Stimulated activated CD8-positive, alpha-beta memory T cell treated with anti-CD3 and anti-CD28 coated beads, Interleukin-15, amount 100 ng/mL, for 4 hours (primary cell): Measurements from ENCODE around the gene VTI1A.
"Not testable (repeated sequence)": the region's sequence is repeated elsewhere in the genome, so short reads cannot be mapped to it uniquely, and the experiment has no call there.

Experiments
- DNase-seq, 2 donors: peaks; one replicate each; pipeline ENCODE4 v3.0.0-alpha.2; 2020; ENCODE audit warnings: low read depth in 2 of 2

The VTI1A gene

DNA sequence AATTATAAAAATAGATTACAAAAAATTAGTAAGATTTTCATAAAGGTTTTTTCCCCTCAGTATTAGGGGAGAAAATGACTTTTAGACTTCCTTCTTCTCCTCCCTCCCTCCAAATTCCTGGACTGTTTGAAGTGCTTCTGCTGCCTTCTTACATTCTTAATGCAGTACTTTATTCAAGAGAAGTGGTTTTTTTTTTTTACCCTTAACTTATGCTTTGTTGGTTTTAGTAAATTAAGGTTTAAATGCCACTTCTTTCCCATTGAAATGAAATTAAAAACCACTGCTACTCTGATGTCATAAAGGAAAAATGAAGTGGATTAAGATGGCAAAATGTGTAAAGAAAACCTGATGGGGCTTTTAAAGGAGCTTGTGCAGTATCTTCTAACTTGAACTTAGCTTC is 140.7 kb downstream of the VTI1A start:
- no peak for DNase-seq

DNA sequence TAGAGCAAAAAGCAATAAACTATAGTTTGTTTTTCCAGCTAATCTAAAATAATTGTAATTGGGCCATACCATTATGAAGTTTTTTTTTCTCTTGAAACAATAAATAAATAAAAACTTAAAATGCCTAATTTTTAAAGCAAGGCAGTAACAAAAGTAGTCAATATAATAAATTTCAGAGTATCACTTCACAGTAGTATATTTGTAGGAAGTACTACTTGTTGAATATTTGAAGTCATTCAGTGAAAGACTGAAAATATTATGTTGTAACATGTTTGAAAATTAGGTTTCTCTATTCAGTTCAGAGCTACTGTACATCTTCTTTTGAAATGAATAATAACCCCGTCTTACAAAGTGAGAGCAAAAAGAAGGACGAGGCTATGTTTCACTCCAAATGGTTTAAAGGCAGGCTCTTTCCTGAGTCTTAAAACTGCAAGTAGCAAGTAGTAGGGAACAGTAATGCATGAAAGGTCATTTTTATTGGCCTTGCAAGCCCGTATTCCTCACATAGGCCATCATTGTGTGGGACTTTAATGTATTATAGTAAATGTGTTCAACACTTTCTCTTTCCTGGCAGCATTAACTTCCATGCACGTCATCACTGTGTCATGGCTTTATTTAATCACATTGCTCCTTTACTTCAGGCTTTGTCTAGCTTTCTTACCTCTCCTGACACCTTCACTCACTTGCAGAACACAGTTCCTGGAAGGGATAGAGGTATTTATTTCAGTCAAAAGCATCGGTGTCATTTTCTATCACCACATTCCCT is 141.4 kb downstream of the VTI1A start:
- no peak for DNase-seq

DNA sequence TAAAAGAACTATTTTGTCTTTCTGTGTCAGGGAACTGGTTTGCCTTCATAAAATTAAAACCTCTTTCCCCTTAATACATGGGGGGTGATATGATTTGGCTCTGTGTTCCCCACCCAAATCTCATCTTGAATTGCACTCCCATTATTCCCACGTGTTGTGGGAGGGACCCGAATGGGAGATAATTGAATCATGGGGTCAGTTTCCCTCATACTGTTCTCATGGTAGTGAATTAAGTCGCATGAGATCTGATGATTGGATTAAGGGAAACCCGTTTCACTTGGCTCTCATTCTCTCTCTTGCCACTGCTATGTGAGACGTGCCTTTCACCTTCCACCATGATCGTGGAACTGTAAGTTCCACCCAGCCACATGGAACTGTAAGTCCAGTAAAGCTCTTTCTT is 142.1 kb downstream of the VTI1A start:
- no peak for DNase-seq

DNA sequence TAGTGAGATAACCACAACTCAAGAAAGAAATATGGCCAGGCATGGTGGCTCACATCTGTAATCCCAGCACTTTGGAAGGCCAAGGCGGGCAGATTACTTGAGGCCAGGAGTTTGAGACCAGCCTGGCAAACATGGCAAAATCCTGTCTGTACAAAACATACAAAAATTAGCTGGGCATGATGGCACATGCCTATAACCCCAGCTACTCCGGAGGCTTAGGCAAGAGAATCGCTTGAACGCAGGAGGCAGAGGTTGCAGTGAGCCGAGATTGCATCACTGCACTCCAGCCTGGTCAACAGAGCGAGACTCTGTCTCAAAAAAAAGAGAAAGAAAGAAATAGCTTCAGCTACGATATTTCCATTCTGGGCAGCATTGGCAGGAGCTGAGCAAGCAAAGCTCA is 143.8 kb downstream of the VTI1A start:
- DNase-seq = not testable (repeated sequence)

DNA sequence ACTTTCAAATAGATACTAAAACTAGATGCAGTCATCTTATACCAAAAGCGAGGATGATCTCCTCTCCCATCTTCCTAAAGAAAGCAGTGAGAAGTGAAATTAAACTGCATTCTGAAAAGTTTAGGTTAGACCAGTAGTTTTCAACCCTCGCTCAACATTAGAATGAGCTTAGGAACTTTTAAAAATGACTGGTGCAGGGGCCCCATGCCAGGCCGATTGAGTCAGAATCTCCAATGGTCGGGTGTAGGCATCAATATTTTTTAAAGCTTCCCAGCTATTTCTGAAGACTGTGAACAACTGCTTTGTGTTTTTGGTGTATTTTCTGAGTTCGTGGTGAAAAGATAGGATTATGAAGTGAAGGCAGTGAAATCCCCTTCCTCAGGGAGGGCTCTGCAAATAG is 146.0 kb downstream of the VTI1A start:
- no peak for DNase-seq

DNA sequence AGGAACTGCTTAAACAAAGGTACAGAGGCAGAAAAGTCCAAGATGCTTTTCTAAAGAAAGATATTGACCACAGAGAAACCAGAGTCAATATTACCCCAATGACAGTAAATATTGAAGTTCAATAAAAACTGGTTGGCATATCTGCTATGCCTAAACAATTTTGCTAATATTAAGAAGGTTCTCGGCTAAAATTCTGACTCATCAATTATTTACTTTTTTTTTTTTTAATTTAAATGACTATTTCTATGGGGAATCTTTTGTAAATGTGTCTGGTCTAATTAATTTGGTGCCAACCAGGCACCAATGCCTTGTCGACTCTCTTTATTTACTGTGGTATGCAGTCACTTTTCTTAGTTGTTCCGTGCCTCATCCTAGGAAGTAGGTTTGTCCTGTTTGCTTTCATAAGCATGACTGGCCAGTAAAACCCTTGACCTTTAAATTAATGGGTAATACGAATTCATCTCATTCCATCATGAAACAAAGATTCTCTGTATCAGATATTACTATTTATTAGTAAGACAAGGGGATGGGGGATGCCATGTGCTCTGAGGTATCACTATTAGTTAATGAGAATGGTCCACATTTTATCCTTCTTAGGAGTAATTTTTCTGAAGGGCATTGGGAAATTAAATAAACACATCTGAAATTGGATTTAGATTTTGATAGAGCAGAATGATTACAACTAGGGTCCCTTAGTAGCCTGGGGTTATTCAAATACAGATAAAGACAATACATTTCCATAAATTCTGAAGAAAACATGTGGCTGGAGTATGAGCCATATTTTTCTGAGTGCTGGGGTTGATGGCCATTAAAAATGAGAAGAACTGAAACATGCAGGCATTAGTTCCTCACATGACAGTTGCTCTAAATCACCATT is 154.4 kb downstream of the VTI1A start:
- DNase-seq = no peak

DNA sequence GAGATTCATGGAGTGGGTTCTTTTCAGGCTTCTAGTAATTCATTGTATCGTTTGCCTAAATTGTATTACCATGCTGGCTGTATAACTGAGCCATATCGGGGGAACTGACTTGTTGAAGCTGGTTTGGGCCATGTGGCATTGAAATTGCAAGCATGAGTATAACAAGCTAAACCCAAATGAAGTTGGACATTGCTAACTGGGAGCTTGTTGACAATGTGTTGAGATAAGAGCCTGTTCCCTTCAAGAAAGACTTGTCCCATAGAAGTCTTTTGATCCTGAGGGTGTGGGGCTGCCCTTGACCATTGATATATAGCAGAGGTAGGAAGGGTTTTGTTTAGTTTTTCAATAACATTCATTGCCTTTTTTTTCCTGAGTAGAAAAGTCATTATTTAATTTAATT is 156.0 kb downstream of the VTI1A start:
- DNase-seq = no peak

DNA sequence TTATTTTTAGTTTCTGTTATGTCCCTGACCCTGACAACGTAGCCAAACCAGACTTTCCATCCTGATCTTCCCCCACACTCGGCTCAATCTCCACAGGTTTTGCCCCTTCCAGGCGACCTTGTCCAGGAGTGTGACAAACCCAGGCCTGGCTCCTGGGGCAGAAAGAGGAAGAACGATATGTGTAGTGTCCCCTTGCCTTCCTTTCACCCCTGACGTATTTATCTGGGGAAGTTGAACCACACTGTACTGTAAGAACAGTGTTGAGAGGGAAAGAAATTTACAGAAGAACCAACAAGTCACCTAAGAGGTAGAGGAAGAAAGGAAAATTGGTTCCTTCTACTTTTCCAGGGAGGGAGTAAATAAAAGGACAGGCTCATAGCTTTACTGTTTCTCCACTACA is 158.0 kb downstream of the VTI1A start:
- no peak for DNase-seq

DNA sequence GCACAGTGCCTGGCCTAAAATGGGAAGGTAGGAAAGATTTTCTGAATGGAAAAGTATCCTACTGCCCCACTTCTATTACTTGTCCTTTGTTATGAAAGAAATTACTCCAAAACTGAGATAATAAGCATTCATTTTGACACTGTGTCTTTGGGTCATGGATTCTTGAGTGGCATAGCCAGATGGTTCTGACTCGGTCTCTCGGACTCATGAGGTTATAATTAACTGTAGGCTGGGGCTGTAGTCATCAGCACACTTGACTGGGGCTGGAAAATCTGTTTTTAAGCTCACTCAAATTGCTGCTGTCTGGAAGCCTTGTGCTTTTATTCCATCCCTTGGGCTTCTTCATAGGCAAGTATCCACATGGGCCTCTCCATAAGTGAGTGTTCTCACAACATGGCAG is 160.5 kb downstream of the VTI1A start:
- DNase-seq = no peak

DNA sequence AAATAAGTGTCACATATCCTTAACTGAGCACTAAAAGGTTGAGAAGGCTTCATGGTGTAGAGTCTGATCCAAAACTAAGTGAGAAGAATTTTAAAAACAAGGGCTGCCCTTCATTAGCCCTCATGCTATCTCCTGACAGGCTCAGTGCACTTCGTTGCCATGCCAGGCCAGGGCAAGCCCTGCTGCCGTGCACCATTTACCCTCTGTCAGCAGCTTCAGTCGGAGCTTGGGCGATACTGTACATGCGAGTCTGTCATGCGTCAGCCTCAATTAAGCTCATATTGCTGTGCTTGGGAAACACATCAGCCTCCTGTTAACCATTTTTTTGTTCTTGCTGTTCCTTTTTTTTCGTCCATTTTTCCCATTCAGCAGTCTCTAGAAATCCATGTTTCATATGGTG is 166.6 kb downstream of the VTI1A start:
- DNase-seq = no peak

DNA sequence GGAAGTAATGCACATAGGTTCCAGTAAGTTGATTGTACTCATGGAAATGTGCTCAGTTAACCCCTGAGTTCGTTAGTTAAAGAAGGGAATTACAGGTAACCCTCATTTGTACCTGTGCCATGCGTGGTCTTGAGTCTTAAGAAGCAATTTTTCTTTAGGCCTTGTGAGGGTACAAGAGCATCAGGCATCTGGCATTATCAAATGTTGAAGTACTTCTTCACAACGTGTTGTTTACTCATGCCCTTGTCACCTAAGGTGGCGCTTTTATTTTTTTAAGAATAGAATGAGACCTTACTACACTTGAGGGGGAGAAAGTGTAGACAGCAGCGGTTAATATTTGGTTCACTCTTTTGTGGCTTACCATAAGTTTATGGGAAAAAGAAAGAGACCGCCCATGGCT is 167.1 kb downstream of the VTI1A start:
- no peak for DNase-seq

DNA sequence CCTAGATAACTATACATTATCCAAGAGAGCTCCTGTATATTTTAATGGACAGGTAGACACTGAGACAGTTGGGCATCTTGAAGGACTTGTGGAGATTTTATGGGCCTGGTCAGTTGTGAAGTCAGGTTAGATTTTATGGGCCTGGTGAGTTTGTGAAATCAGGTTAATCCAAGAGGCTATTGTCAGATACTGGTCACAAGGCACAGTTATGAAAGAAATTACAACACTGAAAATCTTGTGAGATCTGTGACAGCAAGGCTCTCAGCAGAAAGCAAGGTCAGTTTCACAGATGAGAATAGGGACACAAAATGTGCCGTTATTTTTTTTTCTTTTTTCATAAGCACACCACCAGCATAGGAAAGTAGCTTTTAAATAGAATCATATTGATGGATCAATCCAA is 167.6 kb downstream of the VTI1A start:
- no peak for DNase-seq

DNA sequence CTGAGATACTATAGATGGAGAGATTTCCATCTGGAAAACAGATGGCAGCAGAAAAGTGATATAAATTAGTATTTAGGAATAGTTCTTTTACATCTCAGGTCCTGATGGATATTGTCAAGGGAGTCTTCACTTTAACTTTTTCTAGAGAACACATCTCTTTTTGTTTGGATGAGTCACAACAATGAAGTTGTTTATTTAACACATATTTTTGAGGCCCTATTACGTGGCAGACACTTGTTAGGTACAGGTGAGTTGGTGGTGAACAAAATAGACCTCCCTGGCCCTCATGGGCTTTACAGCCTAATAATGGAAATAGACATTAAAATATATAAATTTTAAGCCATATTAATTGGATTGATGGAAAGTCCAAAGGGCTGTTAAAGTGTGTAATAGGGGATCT is 168.3 kb downstream of the VTI1A start:
- no peak for DNase-seq

DNA sequence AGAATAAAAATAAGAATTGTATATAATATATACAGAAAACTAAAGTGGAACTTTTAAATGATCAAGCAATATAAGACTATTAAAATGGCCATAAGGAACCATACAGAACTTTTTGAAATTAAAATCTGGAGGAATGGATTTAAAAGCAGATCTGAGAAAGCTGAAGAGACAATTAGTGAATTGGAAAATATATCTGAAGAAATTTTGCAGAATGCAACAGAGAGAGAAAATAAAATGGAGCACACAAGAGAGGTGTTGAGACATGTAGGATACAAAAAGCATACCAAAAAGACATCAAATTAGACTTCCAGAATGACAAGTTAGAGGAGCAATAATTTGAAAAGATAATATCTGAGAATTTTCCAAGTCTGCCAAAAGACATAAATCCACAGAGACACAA is 169.6 kb downstream of the VTI1A start:
- no peak for DNase-seq

DNA sequence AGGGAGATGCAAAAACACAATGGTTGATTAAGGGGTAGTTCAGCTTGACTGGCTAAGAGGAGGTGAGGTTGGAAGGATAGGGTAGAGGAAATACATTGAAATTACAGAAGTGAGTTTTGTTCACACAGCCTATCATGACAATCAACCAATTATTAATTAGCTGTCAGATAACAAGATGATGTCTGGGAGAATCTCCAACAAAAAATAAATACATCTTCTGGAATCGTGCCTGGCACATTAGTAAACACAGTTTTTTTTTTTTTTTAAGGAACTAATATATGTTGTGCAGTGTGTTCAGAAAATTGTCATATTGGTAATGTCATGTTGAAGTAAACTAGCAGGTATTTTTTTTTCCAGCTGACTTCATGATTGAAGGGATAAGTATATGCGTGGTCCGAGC is 171.8 kb downstream of the VTI1A start:
- DNase-seq = no peak

DNA sequence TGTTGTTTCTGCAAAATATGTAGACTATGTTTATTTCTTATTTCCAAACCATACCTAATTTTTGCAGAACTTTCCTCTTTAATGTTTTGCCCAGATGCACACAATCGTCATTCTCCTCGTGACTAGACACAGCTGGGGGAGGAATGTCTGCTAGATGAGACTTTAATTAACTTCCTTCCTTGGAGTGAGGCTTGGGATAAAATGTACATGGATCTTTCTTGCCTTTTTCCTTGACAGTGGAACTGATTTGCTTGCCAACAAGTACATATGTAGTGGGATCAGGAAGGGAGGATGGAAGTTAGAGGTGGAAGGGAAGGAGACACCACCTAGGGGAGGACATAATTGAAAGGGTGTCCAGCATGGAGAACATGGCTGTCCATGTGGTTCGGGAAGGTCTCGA is 172.5 kb downstream of the VTI1A start:
- no peak for DNase-seq

DNA sequence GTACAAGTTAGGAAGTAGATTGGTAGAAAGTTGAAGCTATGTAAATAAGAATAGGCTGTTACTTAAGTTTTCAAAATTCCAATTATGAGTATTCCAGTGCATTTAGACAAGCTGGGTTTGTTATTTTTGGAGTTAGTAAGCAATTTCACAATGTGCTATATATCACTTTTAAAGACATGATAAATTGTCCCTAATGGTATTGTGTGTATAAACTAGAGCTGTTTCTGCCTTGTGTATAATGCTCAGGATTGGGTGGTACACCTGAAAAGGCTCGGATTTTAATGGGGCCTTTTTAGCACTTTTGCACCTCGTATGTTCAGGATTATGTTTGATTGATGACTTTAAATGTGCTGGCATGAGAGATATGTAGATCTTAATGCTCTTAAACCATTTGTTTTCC is 175.8 kb downstream of the VTI1A start:
- no peak for DNase-seq

DNA sequence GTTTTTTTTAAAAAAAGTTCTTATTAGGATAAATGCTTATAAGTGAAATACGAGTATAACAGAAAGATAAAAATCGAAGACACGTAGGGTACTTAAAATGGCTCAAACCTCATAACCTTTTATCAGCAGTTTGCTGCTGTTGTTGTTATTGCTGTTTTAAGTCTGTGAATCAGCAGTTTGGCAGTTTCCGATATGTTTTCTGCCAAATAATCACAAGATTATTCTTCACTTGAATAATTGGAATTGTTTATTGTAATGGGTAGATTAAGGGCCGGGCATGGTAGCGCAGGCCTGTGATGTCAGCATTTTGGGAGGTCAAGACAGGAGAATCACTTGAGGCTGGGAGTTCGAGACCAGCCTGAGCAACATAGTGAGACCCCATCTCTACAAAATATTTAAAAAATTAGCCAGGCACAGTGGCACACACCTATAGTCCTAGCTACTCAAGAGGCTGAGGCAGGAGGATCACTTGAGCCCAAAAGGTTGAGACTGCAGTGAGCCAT is 177.6 kb downstream of the VTI1A start:
- DNase-seq = no peak

DNA sequence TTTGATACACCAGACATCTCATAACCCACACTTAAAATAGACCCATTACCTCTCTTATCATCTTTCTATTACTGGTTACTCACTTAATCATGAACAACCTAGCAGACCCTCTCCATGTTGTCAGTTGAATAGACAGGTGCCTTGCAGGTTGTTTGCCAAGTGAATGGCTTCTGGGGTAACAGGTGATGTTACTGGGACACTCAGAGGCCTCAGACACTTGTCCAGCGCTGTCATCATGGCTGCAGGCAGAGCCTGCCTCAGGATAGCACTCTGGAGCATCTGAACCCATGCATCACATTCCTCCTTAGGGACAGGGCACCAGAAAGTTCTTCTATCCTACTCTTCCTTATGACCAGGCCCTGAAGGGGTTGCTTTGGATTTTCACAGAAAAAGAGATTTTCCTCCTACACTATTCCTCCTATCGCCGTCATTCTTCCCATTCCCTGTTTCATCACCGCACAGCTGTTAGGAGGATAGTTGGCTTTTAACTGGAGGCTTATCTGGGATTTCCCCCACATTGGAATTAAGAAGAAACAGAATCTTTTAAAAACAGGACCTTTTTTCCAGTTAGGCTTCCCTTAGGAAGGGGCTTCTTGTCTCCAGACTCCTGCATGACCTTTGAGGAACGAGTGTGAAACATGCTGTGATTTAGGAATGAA is 182.1 kb downstream of the VTI1A start:
- DNase-seq = no peak

DNA sequence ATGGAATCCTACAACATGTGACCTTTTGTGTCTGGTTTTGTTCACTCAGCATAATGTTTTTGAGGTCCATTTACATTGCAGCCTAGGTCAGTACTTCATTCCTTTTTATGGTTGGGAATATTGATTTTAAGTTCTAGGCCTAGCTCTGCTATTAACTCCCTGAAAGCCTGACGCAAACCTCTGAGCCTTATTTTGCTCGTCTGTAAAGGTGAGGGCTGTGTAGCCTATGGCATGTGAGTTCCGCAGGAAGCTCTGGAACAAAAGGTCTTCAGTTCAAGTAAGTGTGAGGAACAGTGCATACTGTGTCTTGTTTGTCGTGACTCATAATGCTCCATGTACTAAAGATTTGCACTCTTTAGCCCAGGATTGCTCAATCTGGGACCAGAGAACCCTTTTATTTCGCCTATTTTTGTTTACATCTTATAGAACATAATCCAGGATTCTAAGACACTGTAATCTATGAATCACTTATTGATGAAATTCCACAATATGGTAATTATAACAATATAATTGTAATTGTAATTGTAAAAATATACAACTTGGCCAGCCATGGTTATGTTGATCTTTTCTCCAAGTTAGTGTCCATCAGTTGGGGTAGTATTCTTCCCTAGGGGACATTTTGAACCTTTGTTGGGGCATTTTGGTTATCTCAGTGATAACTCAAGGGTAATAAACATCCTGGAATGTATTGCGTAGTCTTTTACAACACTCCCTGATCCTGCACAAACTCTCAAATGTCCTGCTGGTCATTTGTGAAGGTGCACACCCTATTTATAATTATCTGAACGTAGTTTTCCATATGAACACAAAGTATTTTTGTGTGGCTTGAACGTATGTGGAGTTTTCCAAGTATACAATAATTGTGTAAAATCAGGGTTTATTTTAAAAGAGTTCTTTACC is 184.7 kb downstream of the VTI1A start:
- DNase-seq = no peak

DNA sequence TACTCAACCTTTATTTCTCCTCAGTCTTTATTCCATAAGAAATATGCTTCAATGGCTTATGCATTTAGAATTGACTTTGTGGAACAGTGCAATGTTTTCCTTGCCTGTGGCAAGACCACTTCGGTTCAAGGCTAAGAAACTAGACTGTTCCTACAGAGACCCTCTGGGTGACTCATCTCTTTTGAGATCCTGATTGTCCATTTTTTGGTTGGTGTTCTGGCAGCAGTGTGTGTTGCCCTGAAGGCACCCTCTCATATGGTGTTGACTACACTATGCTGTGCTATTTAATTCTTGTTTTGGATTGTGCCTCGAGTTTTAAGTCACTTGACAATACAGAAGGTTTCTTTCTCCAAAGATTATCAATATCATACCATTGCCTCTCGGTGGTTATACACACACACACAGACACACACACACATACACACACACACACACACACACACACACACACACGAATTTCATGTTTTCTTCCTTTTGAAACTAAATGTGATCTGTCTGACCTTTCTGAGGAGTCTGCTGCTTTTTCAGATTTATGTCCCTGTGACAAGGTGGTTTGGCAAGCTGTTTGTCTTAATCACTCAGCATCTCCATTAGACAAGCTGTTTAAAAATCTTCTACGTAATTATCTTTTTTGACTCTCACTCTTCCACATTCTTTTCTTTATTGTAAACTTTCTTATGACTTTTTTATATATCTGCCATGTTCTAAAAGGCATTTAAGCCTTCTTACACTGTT is 187.2 kb downstream of the VTI1A start:
- no peak for DNase-seq
